Loucy (cell line): ENCODE results near the gene TTC32.

ENCODE experiments used
- H2AFZ ChIP-seq: fragments of 200-600 bp; sonication (generic); 2 replicates; pipeline ENCODE4 v1.6.0; 2016; ENCODE audit warnings: antibody characterized with exemption, mild to moderate bottlenecking, low read length, moderate library complexity
- H3F3A ChIP-seq: fragments of 200-600 bp; 2 replicates; pipeline ENCODE4 v1.6.0; 2016; ENCODE audit warnings: antibody characterized with exemption, low read depth, mild to moderate bottlenecking
- H3K27me3 ChIP-seq: fragments of 200-600 bp; sonication (generic); 2 replicates; pipeline ENCODE4 v1.6.1; 2014; ENCODE audit warnings: low read length, mild to moderate bottlenecking; ENCODE audit not compliant: insufficient read depth, poor library complexity, severe bottlenecking
- H3K36me3 ChIP-seq: fragments of 200-600 bp; sonication (generic); 2 replicates; pipeline ENCODE4 v1.6.1; 2016; ENCODE audit warnings: low read length; ENCODE audit not compliant: insufficient read depth
- H3K4me1 ChIP-seq: fragments of 200-600 bp; sonication (generic); 2 replicates; pipeline ENCODE4 v1.5.1; 2014; ENCODE audit warnings: low read length, mild to moderate bottlenecking; ENCODE audit not compliant: insufficient read depth, poor library complexity, severe bottlenecking
- H3K4me2 ChIP-seq: fragments of 200-600 bp; sonication (generic); 2 replicates; pipeline ENCODE4 v1.6.0; 2014; ENCODE audit warnings: antibody characterized with exemption, low read length, low read depth, mild to moderate bottlenecking; ENCODE audit not compliant: poor library complexity, severe bottlenecking
- H3K4me3 ChIP-seq: fragments of 200-600 bp; sonication (generic); 2 replicates; pipeline ENCODE4 v1.5.1; 2014; ENCODE audit warnings: low read length, mild to moderate bottlenecking, mixed read lengths; ENCODE audit not compliant: poor library complexity, severe bottlenecking
- H3K79me2 ChIP-seq: fragments of 200-600 bp; sonication (generic); 2 replicates; pipeline ENCODE4 v1.6.1; 2014; ENCODE audit warnings: low read length; ENCODE audit not compliant: insufficient read depth
- H3K9ac ChIP-seq: fragments of 200-600 bp; sonication (generic); 2 replicates; pipeline ENCODE4 v1.6.0; 2014; ENCODE audit warnings: mild to moderate bottlenecking, low read depth, low read length, moderate library complexity; ENCODE audit not compliant: poor library complexity, severe bottlenecking
- H3K9me2 ChIP-seq: fragments of 200-600 bp; sonication (generic); replicated peaks from 2 replicates; pipeline ENCODE4 v1.6.1; 2016; ENCODE audit warnings: low read depth, low read length, mixed read lengths
- H3K9me3 ChIP-seq: fragments of 200-600 bp; sonication (generic); 2 replicates; pipeline ENCODE4 v1.6.1; 2014; ENCODE audit warnings: mild to moderate bottlenecking, antibody characterized with exemption, low read length, low read depth; ENCODE audit not compliant: insufficient read depth
- H4K20me1 ChIP-seq: fragments of 200-600 bp; sonication (generic); 2 replicates; pipeline ENCODE4 v1.6.0; 2014; ENCODE audit warnings: antibody characterized with exemption, low read length, mild to moderate bottlenecking; ENCODE audit not compliant: insufficient read depth, poor library complexity, severe bottlenecking
- EZH2phosphoT487 ChIP-seq: fragments of 200-600 bp; IDR thresholded peaks from 2 replicates; pipeline ENCODE4 v1.6.1; 2018; ENCODE audit warnings: antibody characterized with exemption, mild to moderate bottlenecking, moderate library complexity, borderline replicate concordance
- TF ChIP-seq, protein P1 (sequence below): fragments of 200-600 bp; sonication (generic); conservative IDR thresholded peaks from 2 replicates; pipeline ENCODE4 v1.5.1; 2014; ENCODE audit warnings: mild to moderate bottlenecking, antibody characterized with exemption, low read length

Gene TTC32

GRCh38 chr2:19888831-19889230 is 13.0 kb downstream of the TTC32 start:
- Histone ChIP-seq H3K4me3 (no peak overlapping the region), H3K9ac (no peak overlapping the region), H4K20me1 (no peaks in the 10 kb centered on the region), H3K79me2 (no peaks in the 10 kb centered on the region), H3K9me2 (no peaks in the 10 kb centered on the region), H3K4me1 (no peaks in the 10 kb centered on the region), H3F3A (no peaks in the 10 kb centered on the region), H2AFZ (no peak overlapping the region), H3K4me2 (no peak overlapping the region), H3K9me3 (no peaks in the 10 kb centered on the region), H3K36me3 (no peaks in the 10 kb centered on the region), H3K27me3 (no peaks in the 10 kb centered on the region)
- TF ChIP-seq, protein P1, sequence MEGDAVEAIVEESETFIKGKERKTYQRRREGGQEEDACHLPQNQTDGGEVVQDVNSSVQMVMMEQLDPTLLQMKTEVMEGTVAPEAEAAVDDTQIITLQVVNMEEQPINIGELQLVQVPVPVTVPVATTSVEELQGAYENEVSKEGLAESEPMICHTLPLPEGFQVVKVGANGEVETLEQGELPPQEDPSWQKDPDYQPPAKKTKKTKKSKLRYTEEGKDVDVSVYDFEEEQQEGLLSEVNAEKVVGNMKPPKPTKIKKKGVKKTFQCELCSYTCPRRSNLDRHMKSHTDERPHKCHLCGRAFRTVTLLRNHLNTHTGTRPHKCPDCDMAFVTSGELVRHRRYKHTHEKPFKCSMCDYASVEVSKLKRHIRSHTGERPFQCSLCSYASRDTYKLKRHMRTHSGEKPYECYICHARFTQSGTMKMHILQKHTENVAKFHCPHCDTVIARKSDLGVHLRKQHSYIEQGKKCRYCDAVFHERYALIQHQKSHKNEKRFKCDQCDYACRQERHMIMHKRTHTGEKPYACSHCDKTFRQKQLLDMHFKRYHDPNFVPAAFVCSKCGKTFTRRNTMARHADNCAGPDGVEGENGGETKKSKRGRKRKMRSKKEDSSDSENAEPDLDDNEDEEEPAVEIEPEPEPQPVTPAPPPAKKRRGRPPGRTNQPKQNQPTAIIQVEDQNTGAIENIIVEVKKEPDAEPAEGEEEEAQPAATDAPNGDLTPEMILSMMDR = no peak
- TF ChIP-seq EZH2phosphoT487 = no peak

- Histone ChIP-seq H4K20me1 (no peaks in the 10 kb centered on the region), H3K27me3 (no peaks in the 10 kb centered on the region), H3K36me3 (no peaks in the 10 kb centered on the region), H3K4me2 (no peak overlapping the region), H3K4me1 (no peaks in the 10 kb centered on the region), H3K9me3 (no peaks in the 10 kb centered on the region), H3K9me2 (no peaks in the 10 kb centered on the region), H3K79me2 (no peaks in the 10 kb centered on the region), H3F3A (no peaks in the 10 kb centered on the region), H3K9ac (no peak overlapping the region), H2AFZ (no peak overlapping the region), H3K4me3 (no peak overlapping the region)
- TF ChIP-seq, protein P1 = no peak
- TF ChIP-seq EZH2phosphoT487 = no peak
Measured at GRCh38 chr2:19887510-19887909, 14.3 kb downstream of the TTC32 start.

- no peaks in the 10 kb centered on the region for H3K27me3 ChIP-seq
- TF ChIP-seq, protein P1 = no peak
- no peak for TF ChIP-seq EZH2phosphoT487
- H3K4me1 ChIP-seq = no peaks in the 10 kb centered on the region
- no peak overlapping the region for H3K4me2 ChIP-seq
- H3F3A ChIP-seq = no peaks in the 10 kb centered on the region
- H3K9me2 ChIP-seq = no peaks in the 10 kb centered on the region
- H3K9ac ChIP-seq = no peak overlapping the region
- no peaks in the 10 kb centered on the region for H3K79me2 ChIP-seq
- H3K4me3 ChIP-seq = no peak overlapping the region
- H2AFZ ChIP-seq = no peak overlapping the region
- H4K20me1 ChIP-seq = no peaks in the 10 kb centered on the region
- H3K9me3 ChIP-seq = no peaks in the 10 kb centered on the region
- H3K36me3 ChIP-seq = no peaks in the 10 kb centered on the region
Measured at GRCh38 chr2:19886261-19886660, 15.5 kb downstream of the TTC32 start.
